Activated CD8-positive, alpha-beta memory T cell treated with anti-CD3 and anti-CD28 coated beads for 4 hours (primary cell): ENCODE measurements around the gene CABP1.
A peak's percentile ranks its signal among the peaks of the same experiment; 100 is the strongest.
"Not testable (repeated sequence)": the region's sequence is repeated elsewhere in the genome, so short reads cannot be mapped to it uniquely, and the experiment has no call there.

Experiments
- DNase-seq, 2 donors: peaks; one replicate each; pipeline ENCODE4 v3.0.0-alpha.2; 2020; ENCODE audit warnings: low read depth in 2 of 2

CABP1 gene

DNA sequence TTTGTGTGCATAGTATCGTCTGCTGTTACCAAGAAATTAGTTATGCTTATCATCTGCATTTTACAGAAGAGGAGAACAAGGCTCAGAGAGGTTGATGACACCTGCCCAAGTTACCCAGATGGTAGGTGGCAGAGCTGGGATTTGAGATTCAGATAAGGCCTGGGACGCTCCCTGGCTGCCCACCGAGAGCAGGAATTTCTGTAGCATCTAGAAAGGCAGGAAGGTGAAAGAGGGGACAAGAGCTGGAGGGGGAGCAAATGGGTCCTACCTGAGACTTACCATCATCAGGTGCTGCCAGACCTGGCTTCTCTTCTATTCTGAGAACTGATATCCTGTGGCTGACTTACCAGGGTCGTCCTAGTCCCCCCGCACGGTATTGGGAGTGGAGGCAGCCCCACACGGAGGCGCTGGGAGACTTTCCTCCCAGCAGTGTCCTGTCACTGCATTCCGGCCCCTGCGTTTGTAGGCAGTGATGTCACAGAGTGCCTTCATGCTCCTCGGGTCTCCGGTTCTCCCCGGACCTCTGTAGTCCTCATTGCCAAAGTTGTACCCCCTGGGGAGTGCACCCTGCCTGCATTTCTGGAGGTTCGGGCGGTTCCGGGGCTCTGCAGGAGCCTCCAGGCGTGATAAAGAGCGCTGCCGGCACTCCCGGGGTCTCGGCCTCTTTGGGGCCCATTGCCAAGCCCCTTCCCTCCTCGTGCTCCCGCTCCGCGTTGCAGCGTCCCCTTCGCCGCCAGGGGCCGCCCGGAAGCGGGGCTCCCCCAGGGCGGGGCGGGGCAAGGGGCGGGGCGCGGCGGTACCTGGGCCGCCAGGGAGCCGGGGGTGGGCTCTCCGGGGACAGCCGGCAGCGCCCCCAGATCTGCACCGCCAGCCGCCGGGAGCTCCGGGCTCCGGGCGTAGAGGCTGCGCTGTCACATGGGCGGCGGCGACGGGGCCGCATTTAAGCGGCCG, at the start of gene CABP1:
Gene CABP1 (plus strand): TSS at position 856 of the 951 bp plus-strand sequence. CDS start 60 bp downstream, at position 916.
- peak; percentile 53 to 61 for DNase-seq

DNA sequence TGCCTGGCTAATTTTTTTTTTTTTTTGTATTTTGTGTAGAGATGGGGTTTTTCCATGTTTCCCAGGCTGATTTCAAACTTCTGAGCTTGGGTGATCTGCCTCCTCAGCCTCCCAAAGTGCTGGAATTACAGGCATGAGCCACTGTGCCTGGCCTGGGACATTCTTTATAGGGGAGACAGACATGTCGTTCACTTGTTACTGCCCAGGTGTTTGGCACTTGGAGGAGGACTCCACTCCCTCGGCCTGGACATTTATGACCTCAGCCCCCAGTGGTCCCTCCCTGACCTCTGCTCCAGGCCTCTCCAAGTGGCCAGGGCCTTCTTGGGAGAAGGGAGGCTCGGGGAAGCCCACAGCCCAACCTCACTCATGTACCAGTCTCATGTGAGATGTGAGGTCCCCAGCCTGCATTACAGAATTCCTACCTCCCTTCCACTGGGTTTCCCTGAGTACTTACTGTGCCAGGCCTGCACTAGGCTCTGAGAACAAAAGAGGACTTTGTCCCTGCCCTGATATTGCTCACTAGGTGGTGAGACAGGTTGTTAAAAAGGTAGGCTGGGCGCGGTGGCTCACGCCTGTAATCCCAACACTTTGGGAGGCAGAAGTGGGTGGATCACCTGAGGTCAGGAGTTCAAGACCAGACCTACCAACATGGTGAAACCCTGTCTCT, 49.6 kb upstream of the CABP1 start:
- no peak for DNase-seq

DNA sequence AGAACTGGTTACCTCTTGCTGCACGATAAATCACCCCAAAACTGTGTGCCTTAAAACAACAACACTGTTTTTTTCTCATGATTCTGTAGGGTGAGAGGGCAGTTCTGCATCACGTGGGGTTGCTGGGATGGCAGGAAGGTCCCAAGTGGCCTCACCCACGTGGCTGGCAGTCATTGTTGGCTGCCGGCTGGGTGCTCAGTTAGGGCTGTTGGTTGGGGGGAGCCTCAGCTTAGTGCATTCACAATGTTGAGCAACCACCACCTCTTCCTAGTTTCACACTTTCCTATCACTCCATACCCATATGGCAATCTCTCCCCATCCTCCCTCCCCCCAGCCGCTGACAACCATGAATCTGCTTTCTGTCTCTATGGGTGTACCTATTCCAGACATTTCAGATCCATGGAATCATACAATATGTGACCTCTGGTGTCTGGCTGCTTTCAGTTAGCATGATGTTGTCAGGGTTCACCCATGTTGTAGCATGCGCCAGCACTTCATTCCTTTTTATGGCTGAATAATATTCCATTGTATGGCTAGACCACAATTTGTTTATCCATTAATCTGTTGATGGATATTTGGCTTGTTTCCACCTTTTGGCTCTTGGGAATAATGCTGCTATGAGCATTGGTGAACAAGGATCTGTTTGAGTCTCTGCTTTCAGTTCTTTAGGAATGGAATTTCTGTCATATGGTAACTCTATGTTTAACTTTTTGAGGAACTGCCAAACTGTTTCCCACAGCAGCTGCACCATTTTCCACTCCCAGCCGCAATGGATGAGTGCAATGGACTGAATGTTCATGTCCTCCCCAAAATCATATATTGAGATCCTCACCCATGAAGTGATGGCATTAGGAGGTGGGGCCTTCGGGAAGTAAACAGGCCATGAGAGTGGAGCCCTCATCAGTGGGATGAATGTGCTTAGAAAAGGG, 48.0 kb upstream of the CABP1 start:
- DNase-seq = no peak

DNA sequence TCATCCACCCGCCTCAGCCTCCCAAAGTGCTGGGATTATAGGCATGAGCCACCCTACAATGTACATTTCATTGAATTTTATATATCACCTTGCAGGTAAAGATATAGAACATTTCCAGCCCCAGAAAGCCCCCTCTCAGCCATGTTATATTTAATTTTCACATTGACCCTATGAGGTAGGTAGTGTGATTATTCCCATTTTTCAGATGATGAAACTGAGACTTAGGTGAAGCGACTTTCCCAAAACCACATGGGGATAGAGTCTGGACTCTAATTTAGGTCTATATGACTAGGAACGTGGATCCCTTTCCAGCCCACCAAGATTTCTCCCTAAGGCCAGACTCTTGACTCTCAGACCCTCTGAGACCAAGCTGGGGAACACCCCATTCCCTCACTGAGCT, 43.5 kb upstream of the CABP1 start:
- DNase-seq = no peak

DNA sequence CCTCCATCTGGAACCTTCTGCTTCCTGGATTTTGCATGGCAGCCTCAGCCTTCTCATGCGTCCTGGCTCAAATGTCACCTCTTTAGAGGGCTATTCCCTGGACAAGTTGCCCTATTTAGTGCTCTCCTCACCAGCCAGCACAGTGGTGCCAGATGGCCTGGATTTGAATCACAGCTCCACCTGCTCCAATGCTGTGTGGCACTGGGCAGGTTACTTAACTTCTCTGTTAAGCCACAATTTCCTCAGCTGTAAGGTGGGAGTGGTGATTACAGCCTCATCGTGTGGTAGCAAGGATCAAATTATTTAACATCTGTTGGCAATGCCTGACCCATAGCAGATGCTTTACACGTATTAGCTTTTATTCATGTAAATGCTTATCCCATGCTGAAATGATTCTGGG, 42.6 kb upstream of the CABP1 start:
- no peak for DNase-seq

- no peak for DNase-seq
Measured at GRCh38 chr12:120598674-120599463, 41.6 kb upstream of the CABP1 start.

GRCh38 chr12:120599672-120600552, 40.5 kb upstream of the CABP1 start:
- DNase-seq = no peak

- not testable (repeated sequence) for DNase-seq
Measured at GRCh38 chr12:120602416-120602815, 38.0 kb upstream of the CABP1 start.

DNA sequence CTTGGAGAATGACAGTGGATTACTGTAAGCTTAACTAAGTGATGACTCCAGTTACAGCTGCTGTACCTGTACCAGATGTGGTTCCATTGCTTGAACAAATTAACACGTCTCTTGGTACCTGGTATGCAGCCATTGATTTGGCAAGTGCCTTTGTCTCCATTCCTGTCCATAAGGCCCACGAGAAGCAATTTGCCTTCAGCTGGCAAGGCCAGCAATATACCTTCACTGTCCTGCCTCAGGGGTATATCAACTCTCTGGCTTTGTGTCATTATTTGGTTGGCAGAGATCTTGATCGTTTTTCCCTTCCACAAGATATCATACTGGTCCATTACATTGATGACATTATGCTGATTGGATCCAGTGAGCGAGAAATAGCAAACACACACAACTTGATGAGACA, 29.9 kb upstream of the CABP1 start:
- no peak for DNase-seq

DNA sequence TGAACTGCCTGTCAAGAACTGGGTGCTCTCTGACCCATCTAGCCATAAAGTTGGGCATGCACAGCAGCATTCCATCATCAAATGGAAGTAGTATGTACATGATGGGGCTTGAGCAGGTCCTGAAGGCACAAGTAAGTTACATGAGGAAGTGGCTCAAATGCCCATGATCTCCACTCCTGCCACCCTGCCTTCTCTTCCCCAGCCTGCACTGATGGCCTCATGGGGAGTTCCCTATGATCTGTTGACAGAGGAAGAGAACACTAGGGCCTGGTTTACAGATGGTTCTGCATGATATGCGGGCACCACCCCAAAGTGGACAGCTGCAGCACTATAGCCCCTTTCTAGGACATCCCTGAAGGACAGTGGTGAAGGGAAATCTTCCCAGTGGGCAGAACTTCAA, 28.9 kb upstream of the CABP1 start:
- not testable (repeated sequence) for DNase-seq

DNA sequence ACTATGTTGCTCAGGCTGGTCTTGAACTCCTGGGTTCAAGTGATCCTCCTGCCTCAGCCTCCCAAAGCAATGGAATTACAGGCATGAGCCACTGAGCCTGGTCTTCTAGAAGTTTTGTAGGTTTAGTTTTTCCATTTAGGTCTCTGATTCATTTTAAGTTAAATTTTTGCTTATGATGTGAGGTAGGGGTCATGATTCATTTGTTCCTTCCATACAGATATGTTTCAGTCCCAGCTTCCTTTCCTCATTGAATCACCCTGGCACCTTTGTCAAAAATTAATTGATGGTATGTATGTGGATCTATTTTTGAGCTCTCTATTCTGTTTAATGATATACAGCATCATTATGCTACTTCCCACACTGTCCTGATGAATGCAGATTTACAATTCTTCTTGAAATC, 25.6 kb upstream of the CABP1 start:
- no peak for DNase-seq

DNA sequence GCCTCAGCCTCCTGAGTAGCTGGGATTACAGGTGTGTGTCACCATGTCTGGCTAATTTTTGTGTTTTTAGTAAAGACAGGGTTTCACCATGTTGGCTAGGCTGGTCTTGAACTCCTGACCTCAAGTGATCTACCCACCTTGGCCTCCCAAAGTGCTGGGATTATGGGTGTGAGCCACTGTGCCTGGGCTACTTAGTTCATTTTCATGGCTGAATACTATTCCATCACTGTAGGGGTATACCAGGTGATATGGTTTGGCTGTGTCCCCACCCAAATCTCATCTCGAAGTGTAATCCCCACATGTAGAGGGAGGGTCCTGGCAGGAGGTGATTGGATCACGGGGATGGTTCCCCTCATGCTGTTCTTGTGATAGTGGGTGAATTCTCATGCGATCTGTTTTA, 23.2 kb upstream of the CABP1 start:
- DNase-seq = not testable (repeated sequence)

GRCh38 chr12:120617767-120618166, 22.7 kb upstream of the CABP1 start:
- not testable (repeated sequence) for DNase-seq

- no peak for DNase-seq
Measured at GRCh38 chr12:120618954-120619615, 21.3 kb upstream of the CABP1 start.

DNA sequence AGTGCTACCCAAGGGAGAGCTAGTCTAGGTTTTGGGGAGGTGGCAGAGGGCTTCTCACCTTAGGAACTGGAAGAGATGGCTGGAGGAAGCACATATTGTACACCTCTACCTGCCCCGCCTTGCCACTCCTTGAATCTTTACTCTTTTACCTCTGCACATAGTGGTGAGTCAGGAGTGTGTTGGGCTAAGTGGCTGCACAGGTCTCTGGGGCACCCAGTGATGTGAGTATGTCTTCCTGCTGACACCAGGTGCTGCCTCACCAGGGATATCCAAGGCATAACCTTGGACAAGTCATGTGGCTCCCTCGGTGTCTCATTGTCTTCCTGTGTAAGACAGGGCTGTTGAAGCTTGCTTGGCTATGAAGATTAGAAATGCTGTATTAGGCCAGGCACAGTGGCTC, 19.8 kb upstream of the CABP1 start:
- no peak for DNase-seq

- no peak for DNase-seq
Measured at GRCh38 chr12:120625557-120626419, 14.6 kb upstream of the CABP1 start.

- no peak for DNase-seq
Measured at GRCh38 chr12:120628919-120629318, 11.5 kb upstream of the CABP1 start.

DNA sequence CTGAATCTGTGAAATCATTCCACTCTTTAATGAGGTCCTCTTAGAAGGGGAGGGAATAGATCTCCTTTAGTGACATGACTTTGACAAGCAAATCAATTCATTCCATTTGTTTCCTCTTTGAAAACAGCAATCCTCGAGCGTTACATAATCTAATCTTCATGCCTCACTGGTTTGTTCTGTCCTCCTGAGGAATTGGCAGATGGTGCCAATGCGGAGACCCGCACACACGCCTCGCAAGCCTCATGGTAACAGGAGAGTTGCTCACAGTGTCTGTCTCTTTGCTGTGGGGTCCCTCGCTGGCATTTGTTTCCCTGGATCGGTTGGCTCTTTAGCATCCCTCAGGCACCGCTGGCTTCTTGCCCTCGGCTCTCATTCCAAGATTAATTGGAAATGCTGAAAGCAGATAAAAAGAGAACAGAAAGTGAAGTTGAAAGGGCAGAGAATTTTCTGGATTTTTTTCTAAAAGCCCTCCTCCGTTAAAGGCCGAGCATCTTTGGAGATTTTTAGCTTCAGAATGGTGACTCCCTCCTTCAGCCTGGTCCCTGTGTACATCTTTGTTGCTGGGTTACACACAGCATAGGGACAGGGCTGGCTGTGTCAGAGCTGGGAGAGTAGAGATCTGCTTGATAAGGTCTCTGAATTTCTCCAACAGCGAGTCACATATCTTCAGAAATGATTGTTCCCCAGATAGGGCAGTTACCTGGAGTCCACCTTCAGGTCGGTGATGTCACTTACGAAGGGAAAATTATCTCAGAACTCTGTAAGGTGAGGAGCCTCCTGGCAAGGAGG, 10.1 kb upstream of the CABP1 start:
- no peak for DNase-seq
